ENCODE data around the gene NDUFA13.

The NDUFA13 gene

GRCh38 chr19:19487950-19488874 lies 27.8 kb upstream of the NDUFA13 start:
- DNase-seq = no peak
- intact Hi-C loops (cut with DNase I) = loop anchor here (5.0 kb wide), 1 partner anchor 121 kb away; no protein-coding TSS in a partner anchor

- DNase-seq = peak; percentile 45 to 91 (median 79)
- intact Hi-C loops (cut with DNase I) = loop anchor here (5.0 kb wide), 1 partner anchor 122 kb away; no protein-coding TSS in a partner anchor
These were observed 26.9 kb upstream of the NDUFA13 start for GRCh38 chr19:19488875-19489690.

- DNase-seq = peak in 1 of 42 donors; percentile 28
- intact Hi-C loops (cut with DNase I) = loop anchor here (5.0 kb wide), 1 partner anchor 123 kb away; no protein-coding TSS in a partner anchor
These were observed 26.2 kb upstream of the NDUFA13 start for GRCh38 chr19:19489804-19490204.

GRCh38 chr19:19490214-19490968 lies 25.6 kb upstream of the NDUFA13 start:
- intact Hi-C loops (cut with DNase I) = no loop called here
- peak; percentile 63 to 93 (median 83) for DNase-seq

- intact Hi-C loops (cut with DNase I) = no loop called here
- no peak for DNase-seq
These were observed 24.6 kb upstream of the NDUFA13 start for GRCh38 chr19:19491321-19492025.

GRCh38 chr19:19492026-19492610 lies 23.9 kb upstream of the NDUFA13 start:
- intact Hi-C loops (cut with DNase I) = no loop called here
- no peak for DNase-seq

GRCh38 chr19:19493841-19494546 lies 22.0 kb upstream of the NDUFA13 start:
- peak in 31 of 42 donors; percentile 31 to 80 (median 51) for DNase-seq
- intact Hi-C loops (cut with DNase I) = no loop called here

DNA sequence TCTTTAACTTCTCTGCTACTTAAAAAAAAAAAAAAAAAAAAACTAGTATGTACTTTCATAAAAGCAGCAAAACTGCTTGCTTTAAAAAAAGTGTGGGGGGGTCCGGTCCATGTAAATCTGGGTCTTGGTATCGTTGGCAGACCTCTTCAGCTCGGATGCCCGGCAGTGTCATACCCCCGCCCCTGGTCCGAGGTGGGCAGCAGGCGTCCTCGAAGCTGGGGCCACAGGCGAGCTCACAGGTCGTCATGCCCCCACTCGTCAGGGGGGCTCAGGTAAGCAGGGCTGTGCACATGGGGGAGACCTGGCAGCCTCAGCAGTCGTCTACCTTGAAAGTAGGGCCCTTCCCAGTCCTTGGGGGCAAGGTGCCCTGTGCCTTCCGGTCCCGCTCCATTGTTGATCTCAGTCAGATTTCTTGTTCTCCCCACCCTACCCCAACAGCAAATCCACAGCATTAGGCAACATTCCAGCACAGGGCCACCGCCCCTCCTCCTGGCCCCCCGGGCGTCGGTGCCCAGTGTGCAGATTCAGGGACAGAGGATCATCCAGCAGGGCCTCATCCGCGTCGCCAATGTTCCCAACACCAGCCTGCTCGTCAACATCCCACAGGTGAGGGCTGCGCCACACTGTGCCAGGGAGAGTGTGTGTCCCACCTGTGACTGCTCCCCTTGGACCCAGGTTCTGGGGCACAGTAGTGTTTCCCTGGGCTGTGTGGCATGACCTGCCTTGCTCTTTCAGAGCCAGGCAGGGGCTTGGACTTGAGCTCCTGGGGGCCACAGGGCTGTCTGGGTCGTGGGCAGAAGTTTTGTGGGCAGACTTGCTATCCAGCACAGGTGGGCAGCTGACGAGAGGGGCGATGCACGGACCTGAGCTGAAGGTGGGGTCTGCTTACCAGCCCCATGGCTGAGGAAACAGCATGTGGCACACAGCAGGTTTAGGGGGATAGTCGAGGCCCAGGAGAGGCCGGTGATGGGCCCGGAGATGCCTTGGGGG lies 20.1 kb upstream of the NDUFA13 start:
- DNase-seq = no peak
- intact Hi-C loops (cut with DNase I) = no loop called here

DNA sequence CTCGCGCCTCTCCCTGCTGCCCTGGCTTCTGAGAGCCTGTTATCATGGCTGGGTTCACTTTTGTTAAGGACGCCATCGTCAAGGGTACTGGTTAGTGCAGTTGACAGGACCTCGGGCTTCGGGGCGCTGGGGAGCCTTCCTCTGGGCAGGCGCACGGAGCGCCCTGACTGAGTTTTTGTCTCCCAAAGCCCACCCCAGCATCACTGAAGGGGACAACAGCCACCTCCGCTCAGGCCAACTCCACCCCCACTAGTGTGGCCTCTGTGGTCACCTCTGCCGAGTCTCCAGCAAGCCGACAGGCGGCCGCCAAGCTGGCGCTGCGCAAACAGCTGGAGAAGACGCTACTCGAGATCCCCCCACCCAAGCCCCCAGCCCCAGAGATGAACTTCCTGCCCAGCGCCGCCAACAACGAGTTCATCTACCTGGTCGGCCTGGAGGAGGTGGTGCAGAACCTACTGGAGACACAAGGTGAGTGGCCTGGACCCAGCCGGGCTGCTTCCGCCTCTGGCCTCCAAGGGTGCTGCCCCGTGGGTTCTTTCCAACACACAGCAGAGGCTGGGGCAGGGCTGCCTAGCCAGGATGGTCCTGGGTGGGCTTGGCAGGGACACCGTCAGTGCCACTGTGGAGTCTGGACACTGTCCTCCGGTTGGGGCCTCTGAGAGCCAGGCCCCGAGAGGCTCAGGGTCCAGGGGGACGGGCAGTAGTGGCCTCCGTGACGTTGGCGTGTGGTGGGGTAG lies 17.6 kb upstream of the NDUFA13 start:
- DNase-seq = no peak
- intact Hi-C loops (cut with DNase I) = no loop called here

DNA sequence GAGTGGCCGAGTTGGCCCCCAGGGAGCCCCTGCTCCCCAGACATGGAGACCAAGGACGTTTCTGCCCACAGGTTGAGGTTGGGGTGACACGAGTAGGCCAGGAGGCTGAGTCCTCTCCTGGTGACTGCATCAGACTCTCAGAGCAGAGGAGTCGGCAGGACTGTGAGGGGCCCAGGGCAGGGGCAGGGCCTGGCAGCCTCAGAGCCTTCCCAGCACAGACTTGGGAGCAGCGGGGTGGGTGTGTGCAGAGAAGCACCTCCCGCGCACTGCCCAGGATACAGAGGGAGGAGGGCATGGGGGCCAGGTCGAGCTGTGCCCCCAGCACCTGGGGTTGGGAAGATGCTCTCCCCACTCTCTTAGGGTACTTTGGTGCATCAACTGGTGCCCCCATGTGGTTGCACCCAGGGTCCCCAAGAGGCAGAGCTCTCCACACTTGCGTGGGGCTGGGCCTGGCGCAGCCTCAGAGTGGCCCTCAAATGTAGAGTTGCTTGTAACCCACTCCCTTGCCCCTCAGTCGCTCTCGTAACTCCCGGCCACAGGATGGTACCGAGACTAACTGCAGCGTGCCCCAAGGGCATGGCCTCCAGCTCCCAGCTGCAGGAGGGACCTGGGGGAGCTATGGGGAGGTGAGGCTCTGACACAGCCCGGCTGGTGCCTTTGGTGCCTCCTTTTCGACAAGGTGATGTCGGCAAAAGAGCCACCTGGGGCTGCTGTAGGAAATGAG lies 16.6 kb upstream of the NDUFA13 start:
- intact Hi-C loops (cut with DNase I) = no loop called here
- no peak for DNase-seq

- no peak for DNase-seq
- intact Hi-C loops (cut with DNase I) = no loop called here
These were observed 14.9 kb upstream of the NDUFA13 start for GRCh38 chr19:19500975-19501644.

DNA sequence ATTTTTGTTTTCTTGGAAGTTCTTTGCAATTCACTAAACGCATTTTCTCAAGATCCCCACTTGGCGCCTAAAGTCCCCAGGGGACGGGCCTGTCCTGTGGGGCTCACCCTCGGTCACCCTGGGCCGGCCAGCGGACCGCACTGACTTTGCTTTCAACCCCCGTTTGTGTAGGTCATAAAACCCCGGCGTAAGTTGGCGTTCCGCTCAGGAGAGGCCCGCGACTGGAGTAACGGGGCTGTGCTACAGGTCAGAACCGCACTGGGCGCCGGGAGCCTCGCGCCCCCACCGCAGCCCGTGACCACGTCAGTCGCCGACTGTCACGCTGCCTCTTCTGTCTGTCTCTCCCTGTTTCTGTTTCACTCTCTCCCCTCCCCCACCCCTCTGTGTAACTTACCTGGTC lies 14.2 kb upstream of the NDUFA13 start:
- DNase-seq = no peak
- intact Hi-C loops (cut with DNase I) = no loop called here

DNA sequence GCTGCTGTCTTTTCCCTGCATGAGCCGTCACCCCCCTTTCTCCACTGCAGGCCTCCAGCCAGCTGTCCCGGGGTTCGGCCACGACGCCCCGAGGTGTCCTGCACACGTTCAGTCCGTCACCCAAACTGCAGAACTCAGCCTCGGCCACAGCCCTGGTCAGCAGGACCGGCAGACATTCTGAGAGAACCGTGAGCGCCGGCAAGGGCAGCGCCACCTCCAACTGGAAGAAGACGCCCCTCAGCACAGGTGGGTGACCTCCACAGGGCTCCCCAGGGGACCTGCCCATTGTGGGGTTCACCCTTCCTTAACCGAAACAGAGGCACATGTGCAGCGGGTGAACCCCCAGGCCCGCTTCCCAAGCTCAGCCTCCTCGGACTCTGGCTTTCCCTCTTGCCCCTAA lies 13.7 kb upstream of the NDUFA13 start:
- intact Hi-C loops (cut with DNase I) = no loop called here

GRCh38 chr19:19502808-19503602 lies 13.0 kb upstream of the NDUFA13 start:
- intact Hi-C loops (cut with DNase I) = no loop called here
- DNase-seq = no peak

More for the DNA sequence above, 13.7 kb upstream of the NDUFA13 start:
- DNase-seq = no peak
